Peyer's patch (tissue), 4 donors: ENCODE results near the gene UNC13D. TPM values are rescaled to one million over a fixed set of nuclear protein-coding genes. Genes with fewer than 3 reads are reported as not detected.

Experiments
- DNase-seq, 3 donors: peaks; one replicate each; pipeline ENCODE4 v3.0.0-alpha.2; 2017 to 2019
- H3K27ac ChIP-seq, 4 donors: fragments of 200-600 bp; sonication (generic); one replicate each; pipeline ENCODE4 v1.5.1; 2016 to 2019
- H3K27me3 ChIP-seq, 2 donors: fragments of 200-600 bp; sonication (generic); one replicate each; pipeline ENCODE4 v1.5.1; 2019
- H3K36me3 ChIP-seq, 3 donors: fragments of 200-600 bp; sonication (generic); one replicate each; pipeline ENCODE4 v1.5.1; 2016 to 2019
- H3K4me1 ChIP-seq, 4 donors: fragments of 200-600 bp; sonication (generic); one replicate each; pipeline ENCODE4 v1.5.1; 2016 to 2019
- H3K4me3 ChIP-seq, 4 donors: fragments of 200-600 bp; sonication (generic); 1 replicate in 3 of 4; 2 replicates in 1 of 4; pipeline ENCODE4 v1.5.1; 2016 to 2019; ENCODE audit warnings: mild to moderate bottlenecking in 1 of 4
- H3K9me3 ChIP-seq, 4 donors: fragments of 200-600 bp; sonication (generic); one replicate each; pipeline ENCODE4 v1.5.1; 2016 to 2019; ENCODE audit warnings: mild to moderate bottlenecking in 1 of 4
- POLR2A ChIP-seq, 2 donors: fragments of 450-650 bp; IDR thresholded peaks; one replicate each; pipeline ENCODE4 v1.5.1; 2017; ENCODE audit warnings: antibody characterized with exemption in 2 of 2, mild to moderate bottlenecking in 2 of 2, moderate library complexity in 2 of 2
- total RNA-seq, 4 donors: library from RNA; depleted of rRNA; stranded (reverse); fragments of >200 nt; gene quantifications; one replicate each; pipeline ENCODE4 v1.1.0, GENCODE V29; 2016
- TF ChIP-seq, protein P1 (sequence below), 6 experiments: fragments of 450-650 bp in 4 of 6; fragments of 200-600 bp in 2 of 6; sonication (generic) in 1 of 6; IDR thresholded peaks; one replicate each; pipeline ENCODE4 v1.5.1; 2017 to 2019; ENCODE audit warnings: antibody characterized with exemption in 6 of 6, mild to moderate bottlenecking in 3 of 6, moderate library complexity in 1 of 6

UNC13D gene
- total RNA-seq, 4 donors from 2014 or later = 8.4 to 45.4 (median 22.2) TPM

DNA sequence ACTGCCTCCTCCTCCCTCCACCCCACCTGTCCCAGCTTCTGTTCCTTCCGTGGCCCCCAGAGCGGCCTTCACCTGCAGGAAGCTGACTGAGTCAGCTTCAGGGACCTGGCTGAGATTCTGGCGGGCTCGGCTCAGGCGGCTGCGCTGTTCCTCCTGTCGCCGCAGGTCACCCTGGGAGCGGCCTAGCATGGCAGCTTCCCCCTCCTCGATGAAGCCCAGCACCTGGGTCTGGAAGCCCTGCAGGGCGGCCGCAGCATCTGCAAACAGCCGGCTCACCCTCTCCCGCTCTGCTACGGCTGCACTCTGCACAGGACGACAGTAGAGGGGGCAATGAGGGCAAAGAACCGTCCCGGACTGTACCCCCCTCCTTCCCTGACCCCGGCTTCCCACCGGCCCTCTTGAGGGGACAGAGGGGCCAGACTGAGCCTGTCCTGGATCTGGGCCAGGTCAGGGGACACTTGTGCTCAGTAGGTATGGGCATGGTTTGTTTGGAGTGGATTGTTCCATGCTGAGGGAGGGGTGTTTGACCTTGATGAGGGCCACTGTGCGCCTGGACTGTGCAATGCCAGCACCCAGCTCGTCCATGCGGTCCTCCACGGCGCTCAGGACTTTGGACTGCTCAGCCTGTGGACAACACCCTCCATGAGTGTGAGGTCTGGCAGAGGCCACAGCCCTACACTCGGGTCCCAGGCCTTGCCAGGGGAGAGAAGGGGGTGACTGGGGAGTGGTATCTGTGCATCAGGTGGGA is 32.2 kb upstream of the UNC13D start:
- Histone ChIP-seq H3K4me3 (peak overlapping the region; percentile 59 to 74 (median 69)), H3K27me3 (no peaks in the 10 kb centered on the region), H3K9me3 (no peaks in the 10 kb centered on the region), H3K4me1 (peaks cover 3 to 47% (median 29%) of the 10 kb centered on the region in 4 donors), H3K27ac (peak overlapping the region; percentile 86 to 95 (median 92)), H3K36me3 (peaks cover 0 to 18% (median 0%) of the 10 kb centered on the region in 3 donors)
- DNase-seq = peak; percentile 81 to 91 (median 82)
- TF ChIP-seq, protein P1, sequence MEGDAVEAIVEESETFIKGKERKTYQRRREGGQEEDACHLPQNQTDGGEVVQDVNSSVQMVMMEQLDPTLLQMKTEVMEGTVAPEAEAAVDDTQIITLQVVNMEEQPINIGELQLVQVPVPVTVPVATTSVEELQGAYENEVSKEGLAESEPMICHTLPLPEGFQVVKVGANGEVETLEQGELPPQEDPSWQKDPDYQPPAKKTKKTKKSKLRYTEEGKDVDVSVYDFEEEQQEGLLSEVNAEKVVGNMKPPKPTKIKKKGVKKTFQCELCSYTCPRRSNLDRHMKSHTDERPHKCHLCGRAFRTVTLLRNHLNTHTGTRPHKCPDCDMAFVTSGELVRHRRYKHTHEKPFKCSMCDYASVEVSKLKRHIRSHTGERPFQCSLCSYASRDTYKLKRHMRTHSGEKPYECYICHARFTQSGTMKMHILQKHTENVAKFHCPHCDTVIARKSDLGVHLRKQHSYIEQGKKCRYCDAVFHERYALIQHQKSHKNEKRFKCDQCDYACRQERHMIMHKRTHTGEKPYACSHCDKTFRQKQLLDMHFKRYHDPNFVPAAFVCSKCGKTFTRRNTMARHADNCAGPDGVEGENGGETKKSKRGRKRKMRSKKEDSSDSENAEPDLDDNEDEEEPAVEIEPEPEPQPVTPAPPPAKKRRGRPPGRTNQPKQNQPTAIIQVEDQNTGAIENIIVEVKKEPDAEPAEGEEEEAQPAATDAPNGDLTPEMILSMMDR (IDR thresholded peaks at IDR 0.05) = peak in 4 of 6 experiments; percentile 17 to 35 (median 22)
- TF ChIP-seq POLR2A (IDR thresholded peaks at IDR 0.05) = peak; percentile 45 to 52

DNA sequence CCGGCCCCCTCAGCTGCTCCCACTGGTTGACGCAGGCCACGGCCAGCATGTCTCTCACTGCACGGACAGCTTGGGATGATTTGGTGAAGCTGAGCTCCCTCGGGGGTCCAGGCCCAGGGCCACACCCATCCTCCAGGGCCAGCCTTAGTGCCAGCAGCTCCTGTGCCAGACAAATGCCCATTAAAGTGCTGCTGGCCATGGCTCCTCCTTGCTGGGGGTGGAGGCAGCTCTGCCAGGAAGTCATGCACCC is 31.7 kb upstream of the UNC13D start:
- H3K36me3 ChIP-seq = peaks cover 0 to 18% (median 0%) of the 10 kb centered on the region in 3 donors
- peak overlapping the region; percentile 86 to 95 (median 92) for H3K27ac ChIP-seq
- H3K4me1 ChIP-seq = peaks cover 3 to 47% (median 29%) of the 10 kb centered on the region in 4 donors
- no peaks in the 10 kb centered on the region for H3K9me3 ChIP-seq
- no peak for DNase-seq
- H3K4me3 ChIP-seq = peak overlapping the region in 3 of 4 donors; percentile 68 to 74 (median 70)
- TF ChIP-seq, protein P1 (IDR thresholded peaks at IDR 0.05) = no peak
- no peak for TF ChIP-seq POLR2A (IDR thresholded peaks at IDR 0.05)
- H3K27me3 ChIP-seq = no peaks in the 10 kb centered on the region

DNA sequence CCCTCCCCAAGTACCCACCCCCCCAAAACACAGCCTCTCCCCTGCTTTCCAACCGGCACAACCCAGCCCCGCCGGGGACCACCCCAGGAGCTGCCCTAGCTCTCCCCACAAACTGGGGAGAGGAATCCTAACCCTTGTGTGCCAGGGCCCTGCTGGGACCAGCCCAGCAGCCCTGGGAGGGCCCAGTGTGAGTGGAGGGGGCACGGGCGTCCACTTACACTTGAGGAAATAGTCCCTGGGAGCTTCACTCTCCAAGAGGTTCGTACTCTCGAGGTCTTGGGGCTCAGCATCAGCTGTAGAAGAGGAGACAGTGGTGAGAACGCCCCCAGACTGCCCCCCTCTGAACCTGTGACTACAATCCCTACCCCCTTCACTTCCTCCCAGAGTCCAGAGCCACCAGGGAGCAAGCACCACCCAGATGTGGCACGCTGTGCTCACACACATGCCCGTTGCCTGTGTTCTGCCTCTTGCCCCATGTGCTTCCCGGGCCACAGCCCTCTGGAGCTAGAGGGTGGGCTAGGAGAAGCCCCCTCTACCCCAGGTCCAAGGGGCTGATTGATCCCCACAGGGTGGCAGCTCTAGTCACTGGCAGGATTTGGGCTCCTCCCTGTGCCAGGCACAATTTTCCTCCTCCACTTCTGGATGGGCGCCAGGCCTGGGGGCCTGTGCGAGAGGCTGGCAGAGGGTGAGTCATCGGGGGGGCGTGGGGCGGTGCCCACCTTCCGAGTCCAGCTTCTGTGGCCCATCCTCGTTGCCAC is 31.2 kb upstream of the UNC13D start:
- no peak for DNase-seq
- H3K4me3 ChIP-seq = peak overlapping the region in 3 of 4 donors; percentile 68 to 74 (median 70)
- no peaks in the 10 kb centered on the region for H3K27me3 ChIP-seq
- peak overlapping the region; percentile 86 to 95 (median 92) for H3K27ac ChIP-seq
- no peaks in the 10 kb centered on the region for H3K9me3 ChIP-seq
- peaks cover 0 to 18% (median 0%) of the 10 kb centered on the region in 3 donors for H3K36me3 ChIP-seq
- peaks cover 3 to 51% (median 29%) of the 10 kb centered on the region in 4 donors for H3K4me1 ChIP-seq
- TF ChIP-seq, protein P1 (IDR thresholded peaks at IDR 0.05) = no peak
- TF ChIP-seq POLR2A (IDR thresholded peaks at IDR 0.05) = no peak

DNA sequence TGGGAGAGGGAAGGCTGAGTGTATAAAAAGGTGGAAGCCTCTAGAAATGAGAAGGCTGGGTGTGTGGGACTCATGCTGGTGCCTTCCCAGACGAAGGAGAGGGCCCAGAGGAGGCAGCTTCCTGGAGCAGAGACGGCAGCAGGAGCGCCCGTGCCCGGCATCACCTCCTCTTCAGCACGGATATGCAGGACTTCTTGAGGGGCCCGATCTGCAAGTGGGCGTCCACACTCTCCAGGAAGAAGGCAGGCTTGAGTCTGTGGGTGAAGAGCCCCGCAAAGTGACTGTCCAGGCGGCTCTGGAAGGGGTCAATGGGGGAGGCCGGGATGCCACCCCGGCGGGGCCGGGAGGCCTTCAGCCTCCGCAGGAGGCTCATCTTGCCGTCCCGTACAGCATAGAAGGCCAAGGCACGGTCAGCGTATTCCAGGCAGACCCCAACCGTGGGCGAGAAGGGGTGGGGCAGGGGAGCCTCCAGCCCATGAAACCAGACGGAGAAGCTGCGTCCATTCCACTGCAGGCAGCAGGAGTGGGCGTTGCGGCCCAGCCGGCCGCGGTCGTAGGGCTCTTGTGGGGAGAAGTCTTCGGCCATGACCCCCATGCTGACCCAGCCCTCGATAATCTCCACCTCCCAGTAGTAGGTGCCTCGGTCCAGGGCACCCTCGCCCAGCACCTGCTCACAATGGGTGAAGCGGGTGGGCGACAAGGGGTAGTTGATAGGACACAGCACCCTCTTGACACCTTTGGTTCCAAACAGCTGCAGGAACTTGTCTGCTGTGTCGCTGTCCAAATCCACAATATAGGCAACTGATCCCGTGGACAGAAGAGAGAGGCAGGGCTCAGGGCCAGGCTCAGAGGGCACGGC is 30.3 kb upstream of the UNC13D start:
- H3K27me3 ChIP-seq = no peaks in the 10 kb centered on the region
- no peak for DNase-seq
- H3K36me3 ChIP-seq = peaks cover 0 to 18% (median 0%) of the 10 kb centered on the region in 3 donors
- no peaks in the 10 kb centered on the region for H3K9me3 ChIP-seq
- peaks cover 4 to 59% (median 29%) of the 10 kb centered on the region in 4 donors for H3K4me1 ChIP-seq
- no peak for TF ChIP-seq POLR2A (IDR thresholded peaks at IDR 0.05)
- TF ChIP-seq, protein P1 (IDR thresholded peaks at IDR 0.05) = no peak
- peak overlapping the region; percentile 86 to 95 (median 92) for H3K27ac ChIP-seq
- H3K4me3 ChIP-seq = no peak overlapping the region
